ENCODE results near the gene ADCY2. TPM values are rescaled to one million over a fixed set of nuclear protein-coding genes. Genes with fewer than 3 reads are reported as not detected.

Gene ADCY2
- total RNA-seq, 1 experiment from 2014 or later: not detected

DNA sequence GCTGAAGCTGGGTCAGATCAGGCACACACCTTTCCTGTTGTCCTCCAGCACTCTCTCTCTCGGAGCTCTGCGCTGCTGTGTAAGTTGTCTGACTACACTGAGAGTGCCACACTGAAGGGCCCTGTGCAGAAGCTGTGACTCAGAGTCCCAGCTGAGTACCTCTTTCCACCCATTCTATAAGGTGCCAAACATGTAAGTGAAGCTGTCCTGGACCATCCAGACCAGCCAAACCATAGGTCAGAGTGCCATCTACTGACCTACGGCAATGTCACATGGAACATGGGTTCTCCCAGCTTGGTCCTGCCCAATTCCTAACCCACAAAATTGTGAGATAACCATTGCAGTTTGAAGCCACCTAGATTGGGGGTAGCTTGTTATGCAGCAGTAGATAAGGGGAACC is 68.2 kb downstream of the ADCY2 start:
- H3K4me2 ChIP-seq (ENCODE audit: low read depth, low read length, poor library complexity, severe bottlenecking): no peak overlapping the region

DNA sequence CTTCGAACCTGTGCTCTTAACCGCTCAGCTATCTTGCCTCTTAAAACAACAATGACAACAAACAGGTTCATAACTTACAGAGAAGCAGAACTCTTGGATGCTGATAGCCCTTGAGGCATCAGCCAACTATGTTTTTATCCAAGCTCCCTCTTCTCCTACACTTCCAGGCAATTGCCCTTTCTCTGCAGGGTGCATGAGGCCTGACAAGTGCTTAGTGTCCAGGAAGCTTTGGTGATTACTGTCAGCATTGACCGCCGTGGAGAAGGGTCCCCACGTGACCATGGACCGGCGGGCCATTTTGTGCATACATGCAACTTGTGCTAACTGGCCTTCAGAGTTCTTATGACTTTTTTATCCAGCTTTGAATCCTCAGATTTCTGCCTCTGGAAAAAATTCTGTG is 71.2 kb downstream of the ADCY2 start:
- H3K79me2 ChIP-seq (ENCODE audit: low read length): no peaks in the 10 kb centered on the region
- no peak overlapping the region for H2AFZ ChIP-seq (ENCODE audit: low read length)
- H3K9me2 ChIP-seq (replicated peaks; ENCODE audit: insufficient read depth, low read length): no peaks in the 10 kb centered on the region
- no peak overlapping the region for H3K4me3 ChIP-seq (ENCODE audit: low read length)
- no peaks in the 10 kb centered on the region for H3K27me3 ChIP-seq (ENCODE audit: low read length)
- no peaks in the 10 kb centered on the region for H3K9me3 ChIP-seq (ENCODE audit: low read length)
- H3K4me2 ChIP-seq (ENCODE audit: low read depth, low read length, poor library complexity, severe bottlenecking): no peak overlapping the region
- no peak overlapping the region for H3K27ac ChIP-seq (ENCODE audit: low read length)
- H3K4me1 ChIP-seq (ENCODE audit: low read length): no peaks in the 10 kb centered on the region
- H3K36me3 ChIP-seq (ENCODE audit: insufficient read depth, low read length): no peaks in the 10 kb centered on the region
- H3K9ac ChIP-seq (ENCODE audit: low read length): no peak overlapping the region
- H4K20me1 ChIP-seq (ENCODE audit: insufficient read depth, low read depth, low read length): no peaks in the 10 kb centered on the region
- DNase-seq: no peak

More for the DNA sequence above, 68.2 kb downstream of the ADCY2 start:
- H4K20me1 ChIP-seq (ENCODE audit: insufficient read depth, low read depth, low read length): no peaks in the 10 kb centered on the region
- no peak overlapping the region for H3K27ac ChIP-seq (ENCODE audit: low read length)
- no peaks in the 10 kb centered on the region for H3K79me2 ChIP-seq (ENCODE audit: low read length)
- DNase-seq: no peak
- no peak overlapping the region for H3K4me3 ChIP-seq (ENCODE audit: low read length)
- no peaks in the 10 kb centered on the region for H3K36me3 ChIP-seq (ENCODE audit: insufficient read depth, low read length)
- H3K9ac ChIP-seq (ENCODE audit: low read length): no peak overlapping the region
- no peaks in the 10 kb centered on the region for H3K9me3 ChIP-seq (ENCODE audit: low read length)
- no peaks in the 10 kb centered on the region for H3K4me1 ChIP-seq (ENCODE audit: low read length)
- no peaks in the 10 kb centered on the region for H3K27me3 ChIP-seq (ENCODE audit: low read length)
- H3K9me2 ChIP-seq (replicated peaks; ENCODE audit: insufficient read depth, low read length): no peaks in the 10 kb centered on the region
- H2AFZ ChIP-seq (ENCODE audit: low read length): no peak overlapping the region

DNA sequence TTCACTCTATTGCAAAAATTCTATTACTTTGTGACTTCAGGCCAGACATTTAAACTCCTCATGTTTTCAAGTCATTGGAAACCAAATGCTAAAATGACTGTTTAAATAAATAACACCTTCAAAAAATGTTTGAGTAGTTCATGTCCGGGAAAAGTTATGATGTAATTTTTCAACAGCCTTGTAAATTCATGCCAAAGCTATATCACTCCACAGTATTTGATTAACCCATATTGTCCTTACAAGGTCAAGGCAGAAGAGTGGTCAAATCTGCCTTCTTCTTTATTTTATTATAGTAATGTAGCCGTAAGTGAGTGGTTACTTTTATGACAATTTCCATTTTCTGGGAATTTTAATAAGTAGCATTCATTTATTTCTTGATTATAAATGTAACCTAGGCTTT is 72.8 kb downstream of the ADCY2 start:
- Histone ChIP-seq H4K20me1 (ENCODE audit: insufficient read depth, low read depth, low read length) (no peaks in the 10 kb centered on the region), H3K4me2 (ENCODE audit: low read depth, low read length, poor library complexity, severe bottlenecking) (no peak overlapping the region), H3K4me1 (ENCODE audit: low read length) (no peaks in the 10 kb centered on the region), H3K36me3 (ENCODE audit: insufficient read depth, low read length) (no peaks in the 10 kb centered on the region), H3K27me3 (ENCODE audit: low read length) (no peaks in the 10 kb centered on the region), H3K4me3 (ENCODE audit: low read length) (no peak overlapping the region), H3K9me2 (replicated peaks; ENCODE audit: insufficient read depth, low read length) (no peaks in the 10 kb centered on the region), H2AFZ (ENCODE audit: low read length) (no peak overlapping the region), H3K9ac (ENCODE audit: low read length) (no peak overlapping the region), H3K27ac (ENCODE audit: low read length) (no peak overlapping the region), H3K79me2 (ENCODE audit: low read length) (no peaks in the 10 kb centered on the region), H3K9me3 (ENCODE audit: low read length) (no peaks in the 10 kb centered on the region)
- no peak for DNase-seq

DNA sequence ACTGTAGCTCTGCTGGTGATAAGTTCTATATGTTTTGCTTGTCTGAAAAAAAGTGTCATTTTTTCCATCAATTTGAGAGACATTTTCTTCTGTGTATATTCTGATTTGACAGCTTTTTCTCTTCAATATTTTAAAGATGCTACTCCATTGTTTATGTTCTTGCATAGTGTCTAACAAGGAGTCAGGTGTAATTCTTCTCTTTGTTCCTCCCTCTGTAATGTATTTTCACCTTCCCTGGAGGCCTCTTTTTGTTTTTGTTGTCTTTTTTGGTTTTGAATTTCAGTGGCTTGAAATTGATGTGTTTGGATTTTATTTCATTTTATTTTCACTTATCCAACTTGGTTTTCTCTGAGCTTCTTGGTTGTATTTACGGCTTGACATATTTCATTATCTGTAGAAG is 75.8 kb downstream of the ADCY2 start:
- Histone ChIP-seq H3K36me3 (ENCODE audit: insufficient read depth, low read length) (no peaks in the 10 kb centered on the region), H3K9me3 (ENCODE audit: low read length) (no peaks in the 10 kb centered on the region), H3K9me2 (replicated peaks; ENCODE audit: insufficient read depth, low read length) (no peaks in the 10 kb centered on the region), H3K79me2 (ENCODE audit: low read length) (no peaks in the 10 kb centered on the region), H3K27me3 (ENCODE audit: low read length) (no peaks in the 10 kb centered on the region), H3K4me1 (ENCODE audit: low read length) (no peaks in the 10 kb centered on the region), H3K4me2 (ENCODE audit: low read depth, low read length, poor library complexity, severe bottlenecking) (no peak overlapping the region), H4K20me1 (ENCODE audit: insufficient read depth, low read depth, low read length) (no peaks in the 10 kb centered on the region), H3K4me3 (ENCODE audit: low read length) (no peak overlapping the region), H3K9ac (ENCODE audit: low read length) (no peak overlapping the region), H2AFZ (ENCODE audit: low read length) (no peak overlapping the region), H3K27ac (ENCODE audit: low read length) (no peak overlapping the region)
- no peak for DNase-seq

DNA sequence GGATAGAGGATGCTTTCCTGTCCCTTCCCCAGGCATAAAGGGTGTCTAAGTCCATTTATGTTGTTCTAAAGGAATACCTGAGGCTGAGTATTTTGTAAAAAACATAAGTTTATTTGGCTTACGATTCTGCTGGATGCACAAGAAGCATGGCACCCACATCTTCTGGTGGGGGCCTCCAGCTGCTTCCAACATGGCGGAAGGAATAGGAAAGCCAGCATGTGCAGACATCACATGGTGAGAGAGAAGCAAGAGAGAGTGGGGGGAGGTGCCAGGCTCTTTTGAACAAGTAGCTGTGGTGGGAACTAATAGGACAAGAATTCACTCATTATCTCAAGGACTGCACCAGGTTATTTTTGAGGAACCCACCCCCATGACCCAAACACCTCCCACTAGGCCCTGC is 77.2 kb downstream of the ADCY2 start:
- H3K4me1 ChIP-seq (ENCODE audit: low read length): no peaks in the 10 kb centered on the region
- H3K27me3 ChIP-seq (ENCODE audit: low read length): no peaks in the 10 kb centered on the region
- H3K9me3 ChIP-seq (ENCODE audit: low read length): no peaks in the 10 kb centered on the region
- H3K36me3 ChIP-seq (ENCODE audit: insufficient read depth, low read length): no peaks in the 10 kb centered on the region
- H4K20me1 ChIP-seq (ENCODE audit: insufficient read depth, low read depth, low read length): no peaks in the 10 kb centered on the region
- H3K27ac ChIP-seq (ENCODE audit: low read length): no peak overlapping the region
- no peak overlapping the region for H2AFZ ChIP-seq (ENCODE audit: low read length)
- H3K9ac ChIP-seq (ENCODE audit: low read length): no peak overlapping the region
- H3K4me3 ChIP-seq (ENCODE audit: low read length): no peak overlapping the region
- H3K79me2 ChIP-seq (ENCODE audit: low read length): no peaks in the 10 kb centered on the region
- no peak overlapping the region for H3K4me2 ChIP-seq (ENCODE audit: low read depth, low read length, poor library complexity, severe bottlenecking)
- no peak for DNase-seq
- H3K9me2 ChIP-seq (replicated peaks; ENCODE audit: insufficient read depth, low read length): no peaks in the 10 kb centered on the region

DNA sequence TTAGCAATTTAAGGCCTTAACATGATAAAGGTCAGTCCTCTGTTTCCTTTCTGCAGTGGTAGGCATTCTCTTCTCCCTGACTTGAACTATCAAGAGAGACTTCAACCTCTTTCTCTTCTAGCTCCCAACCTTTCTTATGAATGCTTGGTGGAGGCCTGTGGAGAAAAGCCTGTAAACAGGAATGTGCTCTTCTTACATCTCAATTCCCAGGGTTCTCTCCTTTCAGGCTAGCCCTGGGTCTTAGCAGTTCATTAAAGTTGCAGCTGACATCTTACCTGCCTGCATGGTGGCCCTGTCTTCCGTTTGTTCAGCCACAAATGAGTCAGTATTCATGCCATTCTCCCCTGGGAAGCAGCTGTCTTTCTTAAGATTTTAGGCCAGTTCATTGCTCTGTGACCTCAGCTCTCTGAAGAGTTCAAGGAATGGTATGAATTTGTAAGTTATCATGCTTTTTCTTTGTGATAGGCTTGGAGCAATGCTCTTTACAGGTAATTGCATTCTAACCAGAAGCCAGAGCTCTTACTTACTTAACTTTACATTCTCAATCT is 77.8 kb downstream of the ADCY2 start:
- H2AFZ ChIP-seq (ENCODE audit: low read length): no peak overlapping the region
- DNase-seq: no peak
- no peak overlapping the region for H3K4me2 ChIP-seq (ENCODE audit: low read depth, low read length, poor library complexity, severe bottlenecking)

DNA sequence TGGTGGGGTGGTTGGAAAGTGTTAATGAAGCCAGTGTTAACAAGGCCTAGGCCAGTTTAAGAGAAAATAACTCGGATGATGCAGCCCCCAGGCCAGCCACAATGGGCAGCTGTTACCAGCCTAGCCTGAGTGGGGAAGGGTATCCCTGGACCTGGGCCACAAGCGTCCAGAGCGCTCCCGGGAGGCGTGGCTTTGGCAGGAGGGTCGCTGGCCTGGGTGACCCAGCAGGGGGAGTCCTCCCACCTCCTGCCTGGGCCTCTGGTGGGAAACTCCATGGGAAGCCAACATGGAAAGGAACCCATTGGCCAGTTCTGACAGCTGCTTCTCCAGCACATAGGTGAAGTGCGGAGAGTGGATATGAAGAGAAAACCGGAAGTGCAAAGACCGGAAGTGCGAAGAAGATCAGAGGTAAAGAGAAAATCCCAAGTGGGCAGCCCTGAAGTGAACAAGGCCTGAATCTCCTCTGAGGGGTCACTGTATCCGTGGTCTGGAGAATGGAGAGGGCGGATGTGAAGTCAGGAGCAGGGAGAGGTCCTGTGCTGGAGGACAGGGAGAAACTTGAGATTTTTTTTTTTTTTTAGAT is 79.0 kb downstream of the ADCY2 start:
- no peak for DNase-seq
- Histone ChIP-seq H3K9me3 (ENCODE audit: low read length) (no peaks in the 10 kb centered on the region), H3K9me2 (replicated peaks; ENCODE audit: insufficient read depth, low read length) (no peaks in the 10 kb centered on the region), H3K9ac (ENCODE audit: low read length) (no peak overlapping the region), H2AFZ (ENCODE audit: low read length) (no peak overlapping the region), H3K4me2 (ENCODE audit: low read depth, low read length, poor library complexity, severe bottlenecking) (no peak overlapping the region), H3K27ac (ENCODE audit: low read length) (no peak overlapping the region), H3K27me3 (ENCODE audit: low read length) (no peaks in the 10 kb centered on the region), H3K4me1 (ENCODE audit: low read length) (no peaks in the 10 kb centered on the region), H3K79me2 (ENCODE audit: low read length) (no peaks in the 10 kb centered on the region), H3K4me3 (ENCODE audit: low read length) (no peak overlapping the region), H4K20me1 (ENCODE audit: insufficient read depth, low read depth, low read length) (no peaks in the 10 kb centered on the region), H3K36me3 (ENCODE audit: insufficient read depth, low read length) (no peaks in the 10 kb centered on the region)

More for the DNA sequence above, 77.8 kb downstream of the ADCY2 start:
- Histone ChIP-seq H4K20me1 (ENCODE audit: insufficient read depth, low read depth, low read length) (no peaks in the 10 kb centered on the region), H3K9me3 (ENCODE audit: low read length) (no peaks in the 10 kb centered on the region), H3K9me2 (replicated peaks; ENCODE audit: insufficient read depth, low read length) (no peaks in the 10 kb centered on the region), H3K4me3 (ENCODE audit: low read length) (no peak overlapping the region), H3K27ac (ENCODE audit: low read length) (no peak overlapping the region), H3K79me2 (ENCODE audit: low read length) (no peaks in the 10 kb centered on the region), H3K9ac (ENCODE audit: low read length) (no peak overlapping the region), H3K4me1 (ENCODE audit: low read length) (no peaks in the 10 kb centered on the region), H3K36me3 (ENCODE audit: insufficient read depth, low read length) (no peaks in the 10 kb centered on the region), H3K27me3 (ENCODE audit: low read length) (no peaks in the 10 kb centered on the region)

DNA sequence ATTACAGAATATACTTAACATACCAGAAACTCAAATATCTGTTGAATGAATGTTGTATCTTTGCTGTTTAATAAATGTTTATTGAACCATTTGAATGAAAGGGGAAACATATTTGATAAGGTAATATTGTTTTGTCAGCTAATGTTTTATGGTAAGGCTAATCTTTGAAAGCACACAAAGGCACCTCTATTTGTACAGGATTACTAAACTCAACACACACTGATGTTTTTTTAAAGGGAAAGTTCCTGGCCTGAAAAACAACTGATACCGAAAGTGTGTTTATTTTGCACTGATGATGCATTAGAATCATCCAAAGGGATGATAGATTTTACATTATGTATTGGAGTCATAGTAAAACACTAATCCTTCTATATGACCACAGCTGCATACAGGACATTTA is 82.5 kb downstream of the ADCY2 start:
- Histone ChIP-seq H3K27ac (ENCODE audit: low read length) (no peak overlapping the region), H3K4me3 (ENCODE audit: low read length) (no peak overlapping the region), H3K9ac (ENCODE audit: low read length) (no peak overlapping the region), H3K9me3 (ENCODE audit: low read length) (no peaks in the 10 kb centered on the region), H3K4me2 (ENCODE audit: low read depth, low read length, poor library complexity, severe bottlenecking) (no peak overlapping the region), H3K9me2 (replicated peaks; ENCODE audit: insufficient read depth, low read length) (no peaks in the 10 kb centered on the region), H4K20me1 (ENCODE audit: insufficient read depth, low read depth, low read length) (no peaks in the 10 kb centered on the region), H3K4me1 (ENCODE audit: low read length) (no peaks in the 10 kb centered on the region), H2AFZ (ENCODE audit: low read length) (no peak overlapping the region), H3K79me2 (ENCODE audit: low read length) (no peaks in the 10 kb centered on the region), H3K36me3 (ENCODE audit: insufficient read depth, low read length) (no peaks in the 10 kb centered on the region), H3K27me3 (ENCODE audit: low read length) (no peaks in the 10 kb centered on the region)
- no peak for DNase-seq

Data from Karpas-422 (cell line).